HepG2 (cell line): ENCODE data around the gene RAB42. TPM values are rescaled to one million over a fixed set of nuclear protein-coding genes. Genes with fewer than 3 reads are reported as not detected.

Experiments used
- AGO1 ChIP-seq: fragments of 200-400 bp; formaldehyde crosslinking; IDR thresholded peaks from 2 replicates; pipeline ENCODE4 v1.6.1; 2017; ENCODE audit warnings: mild to moderate bottlenecking, low read depth, low read length, moderate library complexity; ENCODE audit not compliant: poor library complexity, severe bottlenecking
- DR1 ChIP-seq: sonication (generic); formaldehyde crosslinking; IDR thresholded peaks from 2 replicates; pipeline ENCODE4 v1.8.0; 2021; ENCODE audit warnings: mild to moderate bottlenecking, missing genetic modification reagents, inconsistent platforms
- HNRNPK ChIP-seq: fragments of 200-400 bp; formaldehyde crosslinking; IDR thresholded peaks from 2 replicates; pipeline ENCODE4 v1.6.1; 2018; ENCODE audit warnings: low read length, low read depth, moderate library complexity, mild to moderate bottlenecking; ENCODE audit not compliant: poor library complexity, severe bottlenecking
- HNRNPUL1 ChIP-seq: fragments of 200-400 bp; formaldehyde crosslinking; IDR thresholded peaks from 2 replicates; pipeline ENCODE4 v1.6.1; 2017; ENCODE audit warnings: low read depth, mild to moderate bottlenecking, low read length, moderate library complexity
- MNT ChIP-seq: fragments of 450-650 bp; IDR thresholded peaks from 2 replicates; pipeline ENCODE4 v1.6.1; 2016
- PAXIP1 ChIP-seq: sonication (generic); formaldehyde crosslinking; conservative IDR thresholded peaks from 2 replicates; pipeline ENCODE4 v1.4.0; 2020; ENCODE audit warnings: mild to moderate bottlenecking, missing genetic modification reagents, moderate library complexity
- ZNF709 ChIP-seq: sonication (generic); formaldehyde crosslinking; IDR thresholded peaks from 2 replicates; pipeline ENCODE4 v1.5.0; 2020; ENCODE audit warnings: mild to moderate bottlenecking, missing genetic modification reagents
- ZNF781 ChIP-seq: sonication (generic); formaldehyde crosslinking; IDR thresholded peaks from 2 replicates; pipeline ENCODE4 v1.5.1; 2020; ENCODE audit warnings: borderline replicate concordance, mild to moderate bottlenecking, missing genetic modification reagents; ENCODE audit errors: not compliant biosample characterization
- polyA plus RNA-seq, 8 experiments: library from polyadenylated mRNA; depleted of rRNA in 3 of 8; stranded (reverse) in 7 of 8; unstranded in 1 of 8; fragments of >200 nt; fragmentation: Illumina TruSeq in 4 of 8; extraction: Trizol in 4 of 8; gene quantifications; 2 replicates each; pipeline versions ENCODE4 v1.2.1 to v1.2.3, GENCODE V29; 2011 to 2016; ENCODE audit warnings: low read depth in 4 of 8, missing spikeins in 1 of 8, mixed read lengths in 1 of 8; ENCODE audit not compliant: insufficient read depth in 1 of 8
- total RNA-seq, 5 experiments: library from RNA; depleted of rRNA; stranded (reverse); fragments of >200 nt; fragmentation: Illumina TruSeq; extraction: Trizol; gene quantifications; 2 replicates each; pipeline ENCODE4 v1.2.3, GENCODE V29; 2016; ENCODE audit warnings: low read depth in 1 of 5
- TF ChIP-seq, protein P1 (sequence below): sonication (generic); formaldehyde crosslinking; IDR thresholded peaks from 2 replicates; pipeline ENCODE4 v1.4.0; 2020; ENCODE audit warnings: mild to moderate bottlenecking, missing genetic modification reagents
- TF ChIP-seq, protein P2 (sequence below): IDR thresholded peaks from 2 replicates; pipeline ENCODE4 v1.6.1; 2016; ENCODE audit warnings: low read depth
- TF ChIP-seq, protein P3 (sequence below): sonication (generic); formaldehyde crosslinking; IDR thresholded peaks from 2 replicates; pipeline ENCODE4 v1.9.0; 2022; ENCODE audit warnings: missing genetic modification reagents, mild to moderate bottlenecking, borderline replicate concordance
- TF ChIP-seq, protein P4 (sequence below): sonication (generic); formaldehyde crosslinking; IDR thresholded peaks from 2 replicates; pipeline ENCODE4 v1.4.0; 2020; ENCODE audit warnings: missing genetic modification reagents
- TF ChIP-seq, protein P5 (sequence below): sonication (generic); formaldehyde crosslinking; IDR thresholded peaks from 2 replicates; pipeline ENCODE4 v1.4.0; 2020; ENCODE audit warnings: missing genetic modification reagents

Gene RAB42
- total and polyA plus RNA-seq, 2 of the 13 experiments (the other 11 are each of a cell fraction or from before 2014, with no cell fraction given): 10.4 to 166 TPM

DNA sequence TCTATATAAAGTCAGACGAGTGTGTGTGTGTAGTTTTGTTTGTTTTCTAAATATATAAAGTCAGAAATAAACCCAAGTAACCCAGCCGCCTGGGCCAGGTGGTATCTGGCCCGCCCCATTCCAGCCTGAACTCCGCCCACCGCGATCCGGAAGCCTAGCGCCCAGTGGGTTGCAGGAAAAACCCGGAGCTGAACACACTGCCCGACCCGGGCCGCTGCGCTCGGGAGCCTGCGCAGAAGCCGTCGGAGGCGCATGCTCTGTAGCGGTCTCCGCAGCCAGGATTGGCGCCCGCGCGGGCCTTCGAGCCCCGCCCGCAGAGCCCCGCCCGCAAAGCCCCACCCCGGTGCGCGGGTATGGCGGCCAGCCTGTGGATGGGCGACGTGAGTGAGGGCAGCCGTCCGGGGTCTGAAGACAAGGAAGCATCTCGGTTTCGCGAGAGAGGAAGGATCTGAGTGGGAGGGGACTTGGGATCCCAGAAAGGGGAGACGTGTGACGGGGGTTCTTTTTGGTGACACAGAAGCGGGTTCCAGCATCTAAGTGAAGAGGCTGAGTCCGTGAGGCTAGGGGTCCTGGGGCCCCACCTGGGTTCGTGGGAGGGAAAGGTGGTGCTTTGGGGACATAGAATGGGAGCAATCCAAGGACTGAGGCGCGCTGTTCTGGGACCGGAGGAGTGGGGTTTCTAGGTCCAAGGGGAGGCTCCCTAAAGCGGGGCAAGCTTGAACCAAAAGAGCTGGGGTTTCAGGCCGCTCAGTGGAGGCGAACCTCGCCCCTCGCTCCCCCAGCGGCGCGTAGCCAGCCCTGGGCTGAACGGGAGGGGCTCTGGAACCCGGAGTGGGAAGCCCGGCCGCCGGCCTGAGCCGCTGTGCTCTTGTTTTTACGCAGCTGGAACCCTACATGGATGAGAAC is 39.1 kb upstream of the RAB42 start, which contains the start of gene TRNAU1AP (continued):
- peak; percentile 66 for TF ChIP-seq PAXIP1
- TF ChIP-seq, protein P1, sequence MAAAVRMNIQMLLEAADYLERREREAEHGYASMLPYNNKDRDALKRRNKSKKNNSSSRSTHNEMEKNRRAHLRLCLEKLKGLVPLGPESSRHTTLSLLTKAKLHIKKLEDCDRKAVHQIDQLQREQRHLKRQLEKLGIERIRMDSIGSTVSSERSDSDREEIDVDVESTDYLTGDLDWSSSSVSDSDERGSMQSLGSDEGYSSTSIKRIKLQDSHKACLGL (CRISPR knock-in tag): peak; percentile 60
- TF ChIP-seq, protein P2, sequence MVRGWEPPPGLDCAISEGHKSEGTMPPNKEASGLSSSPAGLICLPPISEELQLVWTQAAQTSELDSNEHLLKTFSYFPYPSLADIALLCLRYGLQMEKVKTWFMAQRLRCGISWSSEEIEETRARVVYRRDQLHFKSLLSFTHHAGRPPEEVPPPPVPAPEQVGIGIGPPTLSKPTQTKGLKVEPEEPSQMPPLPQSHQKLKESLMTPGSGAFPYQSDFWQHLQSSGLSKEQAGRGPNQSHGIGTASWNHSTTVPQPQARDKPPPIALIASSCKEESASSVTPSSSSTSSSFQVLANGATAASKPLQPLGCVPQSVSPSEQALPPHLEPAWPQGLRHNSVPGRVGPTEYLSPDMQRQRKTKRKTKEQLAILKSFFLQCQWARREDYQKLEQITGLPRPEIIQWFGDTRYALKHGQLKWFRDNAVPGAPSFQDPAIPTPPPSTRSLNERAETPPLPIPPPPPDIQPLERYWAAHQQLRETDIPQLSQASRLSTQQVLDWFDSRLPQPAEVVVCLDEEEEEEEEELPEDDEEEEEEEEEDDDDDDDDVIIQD: peak; percentile 65; the same call in 1 of the 2 replicates
- no peak for TF ChIP-seq ZNF781 (CRISPR knock-in tag)
- TF ChIP-seq, protein P3, sequence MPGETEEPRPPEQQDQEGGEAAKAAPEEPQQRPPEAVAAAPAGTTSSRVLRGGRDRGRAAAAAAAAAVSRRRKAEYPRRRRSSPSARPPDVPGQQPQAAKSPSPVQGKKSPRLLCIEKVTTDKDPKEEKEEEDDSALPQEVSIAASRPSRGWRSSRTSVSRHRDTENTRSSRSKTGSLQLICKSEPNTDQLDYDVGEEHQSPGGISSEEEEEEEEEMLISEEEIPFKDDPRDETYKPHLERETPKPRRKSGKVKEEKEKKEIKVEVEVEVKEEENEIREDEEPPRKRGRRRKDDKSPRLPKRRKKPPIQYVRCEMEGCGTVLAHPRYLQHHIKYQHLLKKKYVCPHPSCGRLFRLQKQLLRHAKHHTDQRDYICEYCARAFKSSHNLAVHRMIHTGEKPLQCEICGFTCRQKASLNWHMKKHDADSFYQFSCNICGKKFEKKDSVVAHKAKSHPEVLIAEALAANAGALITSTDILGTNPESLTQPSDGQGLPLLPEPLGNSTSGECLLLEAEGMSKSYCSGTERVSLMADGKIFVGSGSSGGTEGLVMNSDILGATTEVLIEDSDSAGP (CRISPR knock-in tag): peak; percentile 73
- TF ChIP-seq HNRNPUL1: peak; percentile 40; the same call in 1 of the 2 replicates
- peak; percentile 82 for TF ChIP-seq ZNF709 (CRISPR knock-in tag)
- TF ChIP-seq MNT: peak; percentile 28
- peak; percentile 77; the same call in 1 of the 2 replicates for TF ChIP-seq DR1 (CRISPR knock-in tag)
- peak; percentile 65 for TF ChIP-seq HNRNPK
- TF ChIP-seq, protein P4, sequence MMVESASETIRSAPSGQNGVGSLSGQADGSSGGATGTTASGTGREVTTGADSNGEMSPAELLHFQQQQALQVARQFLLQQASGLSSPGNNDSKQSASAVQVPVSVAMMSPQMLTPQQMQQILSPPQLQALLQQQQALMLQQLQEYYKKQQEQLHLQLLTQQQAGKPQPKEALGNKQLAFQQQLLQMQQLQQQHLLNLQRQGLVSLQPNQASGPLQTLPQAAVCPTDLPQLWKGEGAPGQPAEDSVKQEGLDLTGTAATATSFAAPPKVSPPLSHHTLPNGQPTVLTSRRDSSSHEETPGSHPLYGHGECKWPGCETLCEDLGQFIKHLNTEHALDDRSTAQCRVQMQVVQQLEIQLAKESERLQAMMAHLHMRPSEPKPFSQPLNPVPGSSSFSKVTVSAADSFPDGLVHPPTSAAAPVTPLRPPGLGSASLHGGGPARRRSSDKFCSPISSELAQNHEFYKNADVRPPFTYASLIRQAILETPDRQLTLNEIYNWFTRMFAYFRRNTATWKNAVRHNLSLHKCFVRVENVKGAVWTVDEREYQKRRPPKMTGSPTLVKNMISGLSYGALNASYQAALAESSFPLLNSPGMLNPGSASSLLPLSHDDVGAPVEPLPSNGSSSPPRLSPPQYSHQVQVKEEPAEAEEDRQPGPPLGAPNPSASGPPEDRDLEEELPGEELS (CRISPR knock-in tag): peak; percentile 48; the same call in 1 of the 2 replicates
- no peak for TF ChIP-seq AGO1
- TF ChIP-seq, protein P5, sequence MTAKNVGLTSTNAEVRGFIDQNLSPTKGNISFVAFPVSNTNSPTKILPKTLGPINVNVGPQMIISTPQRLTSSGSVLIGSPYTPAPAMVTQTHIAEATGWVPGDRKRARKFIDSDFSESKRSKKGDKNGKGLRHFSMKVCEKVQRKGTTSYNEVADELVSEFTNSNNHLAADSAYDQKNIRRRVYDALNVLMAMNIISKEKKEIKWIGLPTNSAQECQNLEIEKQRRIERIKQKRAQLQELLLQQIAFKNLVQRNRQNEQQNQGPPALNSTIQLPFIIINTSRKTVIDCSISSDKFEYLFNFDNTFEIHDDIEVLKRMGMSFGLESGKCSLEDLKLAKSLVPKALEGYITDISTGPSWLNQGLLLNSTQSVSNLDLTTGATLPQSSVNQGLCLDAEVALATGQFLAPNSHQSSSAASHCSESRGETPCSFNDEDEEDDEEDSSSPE (CRISPR knock-in tag): peak; percentile 88
